OCI-LY1 (cell line): ENCODE data around the gene RALB.
A peak's percentile ranks its signal among the peaks of the same experiment; 100 is the strongest.

Experiments used
- H2AFZ ChIP-seq: fragments of 200-600 bp; sonication (generic), shearing (Covaris generic); 2 replicates; pipeline ENCODE4 v1.6.0; 2014; ENCODE audit warnings: antibody characterized with exemption, mild to moderate bottlenecking, low read length
- H3F3A ChIP-seq: fragments of 200-600 bp; sonication (generic), shearing (Covaris generic); 2 replicates; pipeline ENCODE4 v1.6.0; 2014; ENCODE audit warnings: mild to moderate bottlenecking, antibody characterized with exemption, low read length, moderate library complexity; ENCODE audit not compliant: insufficient read depth
- H3K27ac ChIP-seq: fragments of 200-600 bp; sonication (generic); 2 replicates; pipeline ENCODE4 v1.5.1; 2014; ENCODE audit warnings: low read length, mixed run types, mild to moderate bottlenecking, low read depth; ENCODE audit not compliant: poor library complexity, severe bottlenecking
- H3K27me3 ChIP-seq: fragments of 200-600 bp; sonication (generic); 2 replicates; pipeline ENCODE4 v1.6.0; 2014; ENCODE audit warnings: antibody characterized with exemption, mild to moderate bottlenecking, low read length, moderate library complexity; ENCODE audit not compliant: insufficient read depth
- H3K36me3 ChIP-seq: fragments of 200-600 bp; sonication (generic); 2 replicates; pipeline ENCODE4 v1.6.1; 2014; ENCODE audit warnings: mild to moderate bottlenecking, antibody characterized with exemption, low read length, moderate library complexity, mixed read lengths; ENCODE audit not compliant: insufficient read depth
- H3K4me1 ChIP-seq: fragments of 200-600 bp; sonication (generic); 2 replicates; pipeline ENCODE4 v1.5.1; 2014; ENCODE audit warnings: mild to moderate bottlenecking, low read length, moderate library complexity; ENCODE audit not compliant: insufficient read depth, severe bottlenecking
- H3K4me2 ChIP-seq: fragments of 200-600 bp; sonication (generic), shearing (Covaris generic); 2 replicates; pipeline ENCODE4 v1.6.1; 2014; ENCODE audit warnings: low read length
- H3K4me3 ChIP-seq: fragments of 200-600 bp; sonication (generic); 2 replicates; pipeline ENCODE4 v1.5.1; 2014; ENCODE audit warnings: low read length, low read depth, mild to moderate bottlenecking, mixed read lengths; ENCODE audit not compliant: poor library complexity, severe bottlenecking
- H3K79me2 ChIP-seq: fragments of 200-600 bp; shearing (Covaris generic); 2 replicates; pipeline ENCODE4 v1.6.1; 2016; ENCODE audit warnings: mixed run types, low read length, mixed read lengths; ENCODE audit not compliant: insufficient read depth
- H3K9ac ChIP-seq: fragments of 200-600 bp; sonication (generic), shearing (Covaris generic); 2 replicates; pipeline ENCODE4 v1.6.1; 2014; ENCODE audit warnings: mild to moderate bottlenecking, low read length, mixed read lengths
- H3K9me2 ChIP-seq: fragments of 200-600 bp; sonication (generic), shearing (Covaris generic); 2 replicates; pipeline ENCODE4 v1.6.1; 2014; ENCODE audit warnings: low read depth, mild to moderate bottlenecking, low read length, mixed read lengths
- H3K9me3 ChIP-seq: fragments of 200-600 bp; shearing (Covaris generic); 2 replicates; pipeline ENCODE4 v1.6.1; 2014; ENCODE audit warnings: low read length, mixed read lengths
- H4K20me1 ChIP-seq: fragments of 200-600 bp; sonication (generic), shearing (Covaris generic); 2 replicates; pipeline ENCODE4 v1.6.0; 2016; ENCODE audit warnings: mild to moderate bottlenecking, low read length; ENCODE audit not compliant: insufficient read depth
- CTCF ChIP-seq: fragments of 200-600 bp; sonication (generic), shearing (Covaris generic); IDR thresholded peaks from 2 replicates; pipeline ENCODE4 v1.5.1; 2017; ENCODE audit warnings: mild to moderate bottlenecking, antibody characterized with exemption, low read length, moderate library complexity, mixed read lengths
- EZH2 ChIP-seq: fragments of 200-600 bp; sonication (generic), shearing (Covaris generic); IDR thresholded peaks from 2 replicates; pipeline ENCODE4 v1.8.0; 2017; ENCODE audit warnings: borderline replicate concordance, mixed run types, mild to moderate bottlenecking, antibody characterized with exemption, low read length, moderate library complexity, mixed read lengths

Gene RALB

GRCh38 chr2:120225549-120226065, 27.0 kb upstream of the RALB start:
- Histone ChIP-seq H3K27ac (peak overlapping the region; percentile 98), H3K36me3 (peaks cover 21% of the 10 kb centered on the region), H3K9me3 (no peaks in the 10 kb centered on the region), H2AFZ (no peak overlapping the region), H3F3A (0 out of 2 replicates have a peak, but pooled peaks cover 5% of the 10 kb centered on the region), H3K27me3 (no peaks in the 10 kb centered on the region), H4K20me1 (no peaks in the 10 kb centered on the region), H3K9ac (no peak overlapping the region; the same call in 1 of the 2 replicates), H3K79me2 (peaks cover 7% of the 10 kb centered on the region; the same call in 1 of the 2 replicates), H3K9me2 (no peaks in the 10 kb centered on the region), H3K4me3 (no peak overlapping the region), H3K4me1 (peaks cover 94% of the 10 kb centered on the region), H3K4me2 (no peak overlapping the region)
- no peak for TF ChIP-seq EZH2
- no peak for TF ChIP-seq CTCF

- Histone ChIP-seq H3K9me2 (no peaks in the 10 kb centered on the region), H3F3A (0 out of 2 replicates have a peak, but pooled peaks cover 5% of the 10 kb centered on the region), H3K4me2 (no peak overlapping the region), H3K27ac (peak overlapping the region; percentile 98), H3K79me2 (peaks cover under 1% of the 10 kb centered on the region; the same call in 1 of the 2 replicates), H3K36me3 (peaks cover 14% of the 10 kb centered on the region), H4K20me1 (no peaks in the 10 kb centered on the region), H3K4me1 (peaks cover 94% of the 10 kb centered on the region), H3K9me3 (no peaks in the 10 kb centered on the region), H2AFZ (no peak overlapping the region), H3K27me3 (no peaks in the 10 kb centered on the region), H3K9ac (no peak overlapping the region; the same call in 1 of the 2 replicates), H3K4me3 (no peak overlapping the region)
- TF ChIP-seq CTCF (no peak), EZH2 (no peak)
Measured at GRCh38 chr2:120226316-120226715, 26.3 kb upstream of the RALB start.

GRCh38 chr2:120227111-120227991, 25.3 kb upstream of the RALB start:
- peak overlapping the region; percentile 96; the same call in 1 of the 2 replicates for H3K4me2 ChIP-seq
- no peaks in the 10 kb centered on the region for H3K27me3 ChIP-seq

More at GRCh38 chr2:120227111-120227991, 25.3 kb upstream of the RALB start:
- Histone ChIP-seq H3K9me2 (no peaks in the 10 kb centered on the region), H4K20me1 (no peaks in the 10 kb centered on the region), H3K9ac (peak overlapping the region; percentile 49; the same call in 1 of the 2 replicates), H3K27ac (peak overlapping the region; percentile 98), H3K79me2 (no peaks in the 10 kb centered on the region), H3K4me1 (peaks cover 94% of the 10 kb centered on the region), H2AFZ (no peak overlapping the region), H3K4me3 (no peak overlapping the region), H3K9me3 (no peaks in the 10 kb centered on the region), H3F3A (0 out of 2 replicates have a peak, but pooled peaks cover 5% of the 10 kb centered on the region), H3K36me3 (peaks cover 4% of the 10 kb centered on the region)
- TF ChIP-seq EZH2 (no peak), CTCF (no peak)
